Smooth muscle cell (in vitro differentiated cells): ENCODE results near the gene ARHGEF25. TPM values are rescaled to one million over a fixed set of nuclear protein-coding genes. Genes with fewer than 3 reads are reported as not detected.

Experiments used
- DNase-seq: peaks from one replicate; lab custom pipeline; 2025; ENCODE audit not compliant: unreplicated experiment; lab: John Stamatoyannopoulos, UW
- H2AFZ ChIP-seq: fragments of 200-600 bp; sonication (generic); 2 replicates; pipeline ENCODE4 v1.6.0; 2016; ENCODE audit warnings: antibody characterized with exemption, low read depth, mild to moderate bottlenecking
- H3F3A ChIP-seq: fragments of 200-600 bp; sonication (generic); 2 replicates; pipeline ENCODE4 v1.6.0; 2017; ENCODE audit warnings: antibody characterized with exemption, low read depth
- H3K27ac ChIP-seq: fragments of 200-600 bp; sonication (generic); 2 replicates; pipeline ENCODE4 v1.5.1; 2016; ENCODE audit warnings: low read depth, mild to moderate bottlenecking
- H3K27me3 ChIP-seq: fragments of 200-600 bp; sonication (generic); 2 replicates; pipeline ENCODE4 v1.6.1; 2016; ENCODE audit warnings: low read depth, mild to moderate bottlenecking
- H3K36me3 ChIP-seq: fragments of 200-600 bp; sonication (generic); 2 replicates; pipeline ENCODE4 v1.5.1; 2016; ENCODE audit warnings: low read depth
- H3K4me1 ChIP-seq: fragments of 200-600 bp; sonication (generic); 2 replicates; pipeline ENCODE4 v1.5.1; 2016; ENCODE audit warnings: low read depth
- H3K4me2 ChIP-seq: fragments of 200-600 bp; sonication (generic); 2 replicates; pipeline ENCODE4 v1.6.0; 2016; ENCODE audit warnings: mild to moderate bottlenecking
- H3K4me3 ChIP-seq: fragments of 200-600 bp; sonication (generic); 2 replicates; pipeline ENCODE4 v1.5.1; 2016; ENCODE audit warnings: mild to moderate bottlenecking
- H3K79me2 ChIP-seq: fragments of 200-600 bp; sonication (generic); 2 replicates; pipeline ENCODE4 v1.6.0; 2016; ENCODE audit warnings: low read depth, mild to moderate bottlenecking
- H3K9ac ChIP-seq: fragments of 200-600 bp; sonication (generic); 2 replicates; pipeline ENCODE4 v1.6.0; 2016; ENCODE audit warnings: low read depth
- H3K9me3 ChIP-seq: fragments of 200-600 bp; sonication (generic); replicated peaks from 2 replicates; pipeline ENCODE4 v1.5.1; 2016; ENCODE audit warnings: low read depth
- H4K20me1 ChIP-seq: fragments of 200-600 bp; sonication (generic); 2 replicates; pipeline ENCODE4 v1.6.0; 2016; ENCODE audit warnings: low read depth
- CTCF ChIP-seq: fragments of 200-600 bp; sonication (generic); IDR thresholded peaks from 2 replicates; pipeline ENCODE4 v1.5.1; 2017; ENCODE audit warnings: borderline replicate concordance, mild to moderate bottlenecking, antibody characterized with exemption; ENCODE audit not compliant: insufficient read depth, poor library complexity, severe bottlenecking
- WGBS: methylation state at CpG from one replicate; pipeline ENCODE4 v1.1.7; 2016; ENCODE audit warnings: low lambda C conversion rate; 5-methylcytosine and 5-hydroxymethylcytosine counted together
- polyA plus RNA-seq: library from polyadenylated mRNA; unstranded; fragments of >200 nt; fragmentation: Nextera tagmentation; extraction: Ambion mirVana; gene quantifications from 2 replicates; pipeline ENCODE4 v1.2.1, GENCODE V29; 2016
- total RNA-seq: library from RNA; depleted of rRNA; stranded (reverse); fragments of >200 nt; gene quantifications from 2 replicates; pipeline ENCODE4 v1.2.3, GENCODE V29; 2014

The ARHGEF25 gene
- total and polyA plus RNA-seq, 2 experiments from 2014 or later = 3.8 to 13.9 TPM

DNA sequence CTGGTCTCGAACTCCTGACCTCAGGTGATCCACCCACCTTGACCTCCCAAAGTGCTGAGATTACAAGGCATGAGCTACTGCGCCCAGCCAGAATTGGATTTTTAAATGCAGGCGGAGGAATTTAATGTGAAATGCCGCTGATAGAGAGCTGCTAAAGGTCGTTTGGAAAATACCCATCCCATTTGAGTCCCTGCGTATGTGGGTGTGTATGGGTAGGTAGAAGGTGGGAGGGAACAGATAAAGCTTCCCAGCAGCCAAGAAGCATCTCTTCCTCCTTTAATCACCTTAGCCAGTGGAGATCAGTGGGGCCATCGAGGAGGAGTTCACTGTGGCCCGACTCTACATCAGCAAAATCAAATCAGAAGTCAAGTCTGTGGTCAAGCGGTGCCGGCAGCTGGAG lies 36.4 kb upstream of the ARHGEF25 start:
- no peaks in the 10 kb centered on the region for H3K36me3 ChIP-seq
- no peak overlapping the region for H3K9ac ChIP-seq
- H3K27me3 ChIP-seq = no peaks in the 10 kb centered on the region
- TF ChIP-seq CTCF = no peak
- H2AFZ ChIP-seq = no peak overlapping the region
- H3K4me2 ChIP-seq = no peak overlapping the region
- no peak overlapping the region for H3K27ac ChIP-seq
- no peaks in the 10 kb centered on the region for H3K9me3 ChIP-seq
- no peaks in the 10 kb centered on the region for H3F3A ChIP-seq
- WGBS = 84% methylated on average over 10 of the region's 10 CpGs
- H3K79me2 ChIP-seq = no peaks in the 10 kb centered on the region
- no peaks in the 10 kb centered on the region for H4K20me1 ChIP-seq
- no peak for DNase-seq
- no peak overlapping the region for H3K4me3 ChIP-seq
- H3K4me1 ChIP-seq = no peaks in the 10 kb centered on the region

DNA sequence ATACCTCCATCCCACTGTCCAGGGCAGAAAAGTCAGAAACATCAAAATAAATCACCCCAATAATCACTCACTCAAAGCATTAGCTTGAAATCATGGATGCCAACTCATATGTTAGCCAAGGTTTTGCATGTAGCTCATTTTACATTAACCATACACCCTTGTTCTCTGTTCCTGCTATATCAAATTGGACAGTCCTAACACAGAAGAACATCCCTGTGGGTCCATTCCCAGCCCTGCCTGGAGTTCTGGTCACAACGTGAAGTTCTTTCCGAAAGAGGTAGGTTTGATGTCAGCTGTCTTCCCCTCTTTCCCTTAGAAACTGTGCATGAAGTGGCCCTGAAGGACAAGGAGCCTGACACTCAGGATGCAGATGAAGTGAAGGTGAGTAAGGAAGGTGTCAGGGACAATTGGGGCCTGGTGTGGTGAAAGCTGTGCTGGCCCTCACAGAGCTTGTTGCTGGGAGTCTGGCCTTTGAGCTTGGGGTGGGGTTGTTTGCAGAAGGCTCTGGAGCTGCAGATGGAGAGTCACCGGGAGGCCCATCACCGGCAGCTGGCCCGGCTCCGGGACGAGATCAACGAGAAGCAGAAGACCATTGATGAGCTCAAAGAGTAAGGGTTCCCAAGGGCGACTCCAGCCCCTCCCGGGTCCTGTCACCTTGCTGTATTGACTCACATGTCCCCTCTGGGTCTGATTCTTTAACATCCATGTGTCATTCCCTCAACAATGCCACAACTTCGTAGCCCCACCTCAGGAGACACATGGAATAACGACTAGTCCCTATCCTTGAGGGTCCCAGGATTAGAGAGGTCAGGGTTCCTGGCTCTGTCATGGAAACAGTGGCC lies 35.2 kb upstream of the ARHGEF25 start:
- Histone ChIP-seq H3K9me3 (no peaks in the 10 kb centered on the region), H3K27me3 (no peaks in the 10 kb centered on the region), H3K79me2 (no peaks in the 10 kb centered on the region), H2AFZ (no peak overlapping the region), H3K9ac (no peak overlapping the region), H3K36me3 (no peaks in the 10 kb centered on the region), H3K4me2 (no peak overlapping the region), H4K20me1 (no peaks in the 10 kb centered on the region), H3K27ac (no peak overlapping the region), H3F3A (no peaks in the 10 kb centered on the region), H3K4me1 (no peaks in the 10 kb centered on the region), H3K4me3 (no peak overlapping the region)
- 94% methylated on average over 12 of the region's 12 CpGs for WGBS
- DNase-seq = no peak
- TF ChIP-seq CTCF = no peak

GRCh38 chr12:57576613-57577160 lies 34.5 kb upstream of the ARHGEF25 start:
- no peak overlapping the region for H3K4me3 ChIP-seq
- H3K4me2 ChIP-seq = no peak overlapping the region
- no peak for DNase-seq
- no peaks in the 10 kb centered on the region for H3F3A ChIP-seq
- no peak overlapping the region for H3K9ac ChIP-seq
- no peaks in the 10 kb centered on the region for H3K27me3 ChIP-seq
- H3K79me2 ChIP-seq = no peaks in the 10 kb centered on the region
- WGBS = 82% methylated on average over 9 of the region's 9 CpGs
- TF ChIP-seq CTCF = no peak
- H4K20me1 ChIP-seq = no peaks in the 10 kb centered on the region
- no peaks in the 10 kb centered on the region for H3K9me3 ChIP-seq
- H3K36me3 ChIP-seq = no peaks in the 10 kb centered on the region
- no peak overlapping the region for H3K27ac ChIP-seq
- H3K4me1 ChIP-seq = no peaks in the 10 kb centered on the region
- no peak overlapping the region for H2AFZ ChIP-seq
